ENCODE measurements around the gene PAPLN. TPM values are rescaled to one million over a fixed set of nuclear protein-coding genes. Genes with fewer than 3 reads are reported as not detected.

The PAPLN gene
- total RNA-seq, 2 donors from 2014 or later: 18.4 to 20.1 TPM

GRCh38 chr14:73234029-73234428, 3.3 kb upstream of the PAPLN start:
- WGBS, 2 experiments (ENCODE audit: insufficient coverage in 1 of 2, insufficient read length in 1 of 2): 91 to 95% methylated on average over 3 to 5 of the region's 5 CpGs
- Mint-ChIP-seq H3K27me3 (ENCODE audit: insufficient read depth) (peaks cover 42% of the 10 kb centered on the region), H3K4me3 (no peak overlapping the region), H3K27ac (no peak overlapping the region), H3K9me3 (no peaks in the 10 kb centered on the region), H3K4me1 (peaks cover 50% of the 10 kb centered on the region), H3K36me3 (ENCODE audit: low read depth) (no peaks in the 10 kb centered on the region)
- H3K9ac ChIP-seq (ENCODE audit: extremely low read depth, low read length, poor library complexity, severe bottlenecking): no peak overlapping the region
- no peak overlapping the region for H3K4me3 ChIP-seq (ENCODE audit: low read length)
- H3K27me3 ChIP-seq (ENCODE audit: control insufficient read depth, insufficient read depth, low read length, poor library complexity, severe bottlenecking): peaks cover 30% of the 10 kb centered on the region
- H3K27ac ChIP-seq (ENCODE audit: low read depth, low read length): no peak overlapping the region
- peaks cover 35% of the 10 kb centered on the region for H3K4me1 ChIP-seq (ENCODE audit: control insufficient read depth, insufficient read depth, low read length)
- H3K36me3 ChIP-seq (ENCODE audit: control insufficient read depth, insufficient read depth, low read length): peaks cover 3% of the 10 kb centered on the region
- DNase-seq: no peak
- no peak for TF ChIP-seq CTCF (conservative IDR thresholded peaks at IDR 0.05)
- H3K9me3 ChIP-seq (ENCODE audit: control insufficient read depth, low read length): no peaks in the 10 kb centered on the region

- TF ChIP-seq CTCF (conservative IDR thresholded peaks at IDR 0.05): no peak
- Mint-ChIP-seq H3K4me3 (peak overlapping the region; percentile 50), H3K9me3 (no peaks in the 10 kb centered on the region), H3K36me3 (ENCODE audit: low read depth) (no peaks in the 10 kb centered on the region), H3K27me3 (ENCODE audit: insufficient read depth) (peaks cover 49% of the 10 kb centered on the region), H3K27ac (peak overlapping the region; percentile 69), H3K4me1 (peaks cover 54% of the 10 kb centered on the region)
- Histone ChIP-seq H3K4me1 (ENCODE audit: control insufficient read depth, insufficient read depth, low read length) (peaks cover 38% of the 10 kb centered on the region), H3K4me3 (ENCODE audit: low read length) (peak overlapping the region; percentile 74), H3K9ac (ENCODE audit: extremely low read depth, low read length, poor library complexity, severe bottlenecking) (peak overlapping the region; percentile 55), H3K36me3 (ENCODE audit: control insufficient read depth, insufficient read depth, low read length) (no peaks in the 10 kb centered on the region), H3K9me3 (ENCODE audit: control insufficient read depth, low read length) (no peaks in the 10 kb centered on the region), H3K27me3 (ENCODE audit: control insufficient read depth, insufficient read depth, low read length, poor library complexity, severe bottlenecking) (peaks cover 37% of the 10 kb centered on the region), H3K27ac (ENCODE audit: low read depth, low read length) (peak overlapping the region; percentile 69)
- no peak for DNase-seq
- WGBS, 2 experiments (ENCODE audit: insufficient coverage in 1 of 2, insufficient read length in 1 of 2): 72 to 82% methylated on average over 4 to 11 of the region's 11 CpGs
Observed at GRCh38 chr14:73234586-73235394, 2.5 kb upstream of the PAPLN start.

GRCh38 chr14:73235531-73236155, 1.7 kb upstream of the PAPLN start:
- Histone ChIP-seq H3K27ac (ENCODE audit: low read depth, low read length) (peak overlapping the region; percentile 69), H3K9ac (ENCODE audit: extremely low read depth, low read length, poor library complexity, severe bottlenecking) (peak overlapping the region; percentile 55), H3K4me3 (ENCODE audit: low read length) (peak overlapping the region; percentile 74), H3K4me1 (ENCODE audit: control insufficient read depth, insufficient read depth, low read length) (peaks cover 38% of the 10 kb centered on the region), H3K27me3 (ENCODE audit: control insufficient read depth, insufficient read depth, low read length, poor library complexity, severe bottlenecking) (peaks cover 46% of the 10 kb centered on the region), H3K36me3 (ENCODE audit: control insufficient read depth, insufficient read depth, low read length) (no peaks in the 10 kb centered on the region), H3K9me3 (ENCODE audit: control insufficient read depth, low read length) (no peaks in the 10 kb centered on the region)
- peak overlapping the region; percentile 69 for H3K27ac Mint-ChIP-seq
- peaks cover 56% of the 10 kb centered on the region for H3K27me3 Mint-ChIP-seq (ENCODE audit: insufficient read depth)
- TF ChIP-seq CTCF (conservative IDR thresholded peaks at IDR 0.05): peak; percentile 13
- H3K9me3 Mint-ChIP-seq: no peaks in the 10 kb centered on the region
- 0 to 2% methylated on average over 1 to 6 of the region's 6 CpGs for WGBS, 2 experiments (ENCODE audit: insufficient coverage in 1 of 2, insufficient read length in 1 of 2)
- peak overlapping the region; percentile 50 for H3K4me3 Mint-ChIP-seq
- DNase-seq: peak; percentile 82
- H3K4me1 Mint-ChIP-seq: peaks cover 54% of the 10 kb centered on the region
- H3K36me3 Mint-ChIP-seq (ENCODE audit: low read depth): no peaks in the 10 kb centered on the region
